Lung (tissue), 12 donors: ENCODE data around the gene CFAP65. TPM values are rescaled to one million over a fixed set of nuclear protein-coding genes. Genes with fewer than 3 reads are reported as not detected.

Experiments used
- ATAC-seq: fragments of 200-7000 bp; cut with Tn5 transposase; one replicate; pipeline ENCODE4 v1.9.1; 2020; ENCODE audit warnings: moderate number of reproducible peaks; ENCODE audit not compliant: insufficient read depth, low FRiP score
- DNase-seq, 3 donors: peaks; one replicate each; pipeline ENCODE4 v3.0.0-alpha.2; 2013 to 2017
- H3K27ac ChIP-seq, 2 donors: one replicate each; pipeline ENCODE4 v1.5.1; 2013; ENCODE audit warnings: mild to moderate bottlenecking in 2 of 2, moderate library complexity in 2 of 2, control low read depth in 1 of 2, inconsistent platforms in 1 of 2, low read depth in 1 of 2, low read length in 1 of 2
- H3K27me3 ChIP-seq, 3 donors: one replicate each; pipeline ENCODE4 v1.5.1; 2013; ENCODE audit warnings: low read length in 2 of 3; ENCODE audit not compliant: control insufficient read depth in 3 of 3, insufficient read depth in 3 of 3
- H3K36me3 ChIP-seq, 4 donors: one replicate each; pipeline ENCODE4 v1.5.1; 2013; ENCODE audit warnings: low read length in 4 of 4, mild to moderate bottlenecking in 1 of 4, moderate library complexity in 1 of 4; ENCODE audit not compliant: control insufficient read depth in 4 of 4, insufficient read depth in 4 of 4
- H3K4me1 ChIP-seq, 5 donors: one replicate each; pipeline ENCODE4 v1.5.1; 2013; ENCODE audit warnings: low read length in 5 of 5, mild to moderate bottlenecking in 2 of 5, moderate library complexity in 1 of 5; ENCODE audit not compliant: control insufficient read depth in 5 of 5, insufficient read depth in 5 of 5
- H3K4me3 ChIP-seq: one replicate; pipeline ENCODE4 v1.5.1; 2013; ENCODE audit warnings: mild to moderate bottlenecking, control low read depth, moderate library complexity
- H3K9ac ChIP-seq, 2 donors: one replicate each; pipeline ENCODE4 v1.5.1; 2013; ENCODE audit warnings: low read length in 2 of 2, control low read depth in 1 of 2; ENCODE audit not compliant: insufficient read depth in 1 of 2
- H3K9me3 ChIP-seq, 4 donors: one replicate each; pipeline ENCODE4 v1.5.1; 2013; ENCODE audit warnings: low read length in 3 of 4, mild to moderate bottlenecking in 1 of 4, moderate library complexity in 1 of 4; ENCODE audit not compliant: control insufficient read depth in 4 of 4, insufficient read depth in 3 of 4
- CTCF ChIP-seq: IDR thresholded peaks from 2 replicates; pipeline ENCODE4 v1.5.1; 2012; ENCODE audit warnings: mild to moderate bottlenecking; ENCODE audit errors: control extremely low read depth, extremely low read depth
- WGBS, 2 donors: extraction: QIAGEN DNeasy Blood & Tissue Kit; methylation state at CpG; one replicate each; pipeline ENCODE4 v1.1.7; 2013; 5-methylcytosine and 5-hydroxymethylcytosine counted together
- polyA plus RNA-seq, 2 donors: library from polyadenylated mRNA; stranded (reverse); fragments of 200-250 nt; gene quantifications; one replicate each; pipeline ENCODE4 v1.2.1, GENCODE V29; 2013
- total RNA-seq, 2 donors: library from RNA; depleted of rRNA in 1 of 2; stranded (reverse); fragments of >200 nt in 1 of 2; gene quantifications; one replicate each; pipeline ENCODE4 v1.2.1, GENCODE V29; 2014 to 2021
- donor health status: control.
- donor health status: control.
- donor health status: Bipolar disorder and iron deficiency.
- donor health status: healthy.
- donor health status: DM: yes; HTN: yes; CAD: no.

CFAP65 gene
- total and polyA plus RNA-seq, 4 donors = 3.9 to 16.5 (median 8.1) TPM

DNA sequence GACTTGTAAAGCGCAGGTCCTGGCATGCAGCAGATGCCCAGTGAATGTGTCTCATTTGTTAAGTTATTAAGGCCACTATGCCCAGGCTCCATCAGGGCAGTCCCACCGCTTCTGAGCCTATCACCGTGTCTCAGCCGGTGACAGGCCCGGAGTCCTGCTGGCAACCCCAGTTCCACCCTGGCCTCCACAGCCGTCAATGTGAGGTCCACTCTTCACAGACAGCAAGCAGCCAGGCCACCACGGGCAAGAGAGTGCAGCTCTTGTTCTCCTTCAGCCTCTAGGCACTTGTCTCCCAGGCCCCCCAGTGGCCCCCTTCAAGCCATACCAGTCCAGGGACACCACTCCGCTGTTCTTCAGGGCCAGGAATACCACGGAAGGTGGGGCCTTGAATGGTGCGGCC is 22.6 kb downstream of the CFAP65 start:
- Histone ChIP-seq H3K27ac (no peak overlapping the region), H3K9me3 (no peaks in the 10 kb centered on the region), H3K9ac (no peak overlapping the region), H3K4me1 (peaks cover 0 to 8% (median 0%) of the 10 kb centered on the region in 5 donors), H3K4me3 (no peak overlapping the region), H3K36me3 (no peaks in the 10 kb centered on the region), H3K27me3 (peaks cover 0 to 2% (median 0%) of the 10 kb centered on the region in 3 donors)
- TF ChIP-seq CTCF = no peak
- ATAC-seq = no peak
- no peak for DNase-seq
- 84 to 89% methylated on average over 10 of the region's 10 CpGs for WGBS, 2 donors

DNA sequence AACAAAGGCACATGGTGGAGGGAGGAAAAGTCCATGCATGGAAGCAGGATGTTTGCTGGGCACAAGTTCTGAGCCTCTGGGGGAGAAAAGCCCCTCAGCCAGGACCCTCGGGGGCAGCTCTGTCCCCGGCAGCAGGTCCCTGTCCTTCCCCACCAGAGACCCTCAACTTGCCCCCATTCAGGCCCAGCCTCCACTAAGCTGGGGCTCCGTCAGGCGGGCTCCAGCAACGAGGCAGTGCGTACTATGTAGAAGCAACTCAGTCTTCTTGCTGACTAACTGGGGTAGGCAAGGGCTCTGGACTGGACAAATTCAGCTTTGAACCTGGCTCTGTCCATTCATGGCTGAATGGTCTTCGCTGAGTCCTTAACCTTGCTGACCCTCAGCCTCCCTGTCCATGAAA is 23.0 kb downstream of the CFAP65 start:
- no peak overlapping the region for H3K9ac ChIP-seq
- no peak overlapping the region for H3K4me3 ChIP-seq
- 82 to 95% methylated on average over 7 of the region's 7 CpGs for WGBS, 2 donors
- ATAC-seq (no peak), DNase-seq (no peak)
- peaks cover 0 to 3% (median 0%) of the 10 kb centered on the region in 5 donors for H3K4me1 ChIP-seq
- no peaks in the 10 kb centered on the region for H3K36me3 ChIP-seq
- H3K27me3 ChIP-seq = peaks cover 0 to 2% (median 0%) of the 10 kb centered on the region in 3 donors
- H3K27ac ChIP-seq = no peak overlapping the region
- H3K9me3 ChIP-seq = no peaks in the 10 kb centered on the region
- TF ChIP-seq CTCF = no peak

DNA sequence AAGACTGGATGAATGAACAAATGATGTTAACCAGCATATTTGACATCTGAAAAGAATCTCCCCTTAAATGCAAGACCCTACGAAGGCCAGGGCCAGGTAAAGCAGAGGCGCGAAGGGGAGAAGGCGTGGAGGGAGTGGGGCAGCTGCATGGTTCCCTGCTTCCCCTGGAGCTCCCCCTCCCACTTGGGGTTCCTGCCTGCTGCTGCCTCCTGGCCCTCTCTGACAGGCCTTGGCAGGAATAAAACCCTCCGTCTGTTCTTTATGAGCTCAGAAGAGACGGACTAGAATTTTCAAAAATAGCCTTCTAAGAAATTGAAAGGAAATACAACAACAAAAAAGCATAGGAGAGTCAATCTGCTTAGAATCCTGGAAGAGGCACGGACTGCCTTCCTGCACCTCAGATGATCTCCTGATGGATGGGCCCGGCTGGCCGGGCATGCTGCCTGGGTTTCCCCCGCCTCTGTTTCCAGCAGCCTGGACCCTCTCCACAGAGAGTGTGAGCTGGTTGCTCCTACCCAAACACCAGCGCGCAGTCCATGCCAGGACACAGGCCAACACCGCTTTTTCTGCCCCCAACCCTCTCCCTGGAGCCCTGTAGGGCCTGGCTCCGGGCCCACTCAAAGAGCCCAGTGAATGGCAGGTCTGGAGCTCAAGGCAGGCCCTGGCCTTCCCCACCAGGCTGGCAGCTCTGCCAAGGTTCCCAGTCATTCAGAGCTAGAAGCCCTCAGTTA is 23.9 kb downstream of the CFAP65 start:
- WGBS, 2 donors = 73 to 78% methylated on average over 14 of the region's 14 CpGs
- H3K36me3 ChIP-seq = no peaks in the 10 kb centered on the region
- DNase-seq (no peak), ATAC-seq (no peak)
- peaks cover 0 to 2% (median 0%) of the 10 kb centered on the region in 3 donors for H3K27me3 ChIP-seq
- H3K4me1 ChIP-seq = peaks cover 0 to 2% (median 0%) of the 10 kb centered on the region in 5 donors
- no peaks in the 10 kb centered on the region for H3K9me3 ChIP-seq
- no peak overlapping the region for H3K27ac ChIP-seq
- H3K4me3 ChIP-seq = no peak overlapping the region
- no peak overlapping the region for H3K9ac ChIP-seq
- no peak for TF ChIP-seq CTCF

- H3K9ac ChIP-seq = no peak overlapping the region
- no peaks in the 10 kb centered on the region for H3K36me3 ChIP-seq
- H3K27me3 ChIP-seq = peaks cover 0 to 2% (median 0%) of the 10 kb centered on the region in 3 donors
- DNase-seq = no peak
- no peak overlapping the region for H3K4me3 ChIP-seq
- H3K4me1 ChIP-seq = peaks cover 0 to 2% (median 0%) of the 10 kb centered on the region in 5 donors
- no peak overlapping the region for H3K27ac ChIP-seq
- no peak for ATAC-seq
- 90 to 95% methylated on average over 11 of the region's 11 CpGs for WGBS, 2 donors
- no peak for TF ChIP-seq CTCF
- H3K9me3 ChIP-seq = no peaks in the 10 kb centered on the region
Observed at GRCh38 chr2:219016721-219017120, 24.6 kb downstream of the CFAP65 start.
